K562 (cell line): ENCODE results near the gene DOCK6.

Source experiments
- ASH1L ChIP-seq: fragments of 450-650 bp; IDR thresholded peaks from 2 replicates; pipeline ENCODE4 v1.6.1; 2018; ENCODE audit warnings: borderline replicate concordance, mild to moderate bottlenecking, low read depth; ENCODE audit not compliant: partially characterized antibody
- KLF16 ChIP-seq: IDR thresholded peaks from 2 replicates; pipeline ENCODE4 v1.6.1; 2016; ENCODE audit warnings: antibody characterized with exemption
- MXI1 ChIP-seq: IDR thresholded peaks from 2 replicates; pipeline ENCODE4 v1.6.1; 2011; ENCODE audit warnings: low read depth, mild to moderate bottlenecking, improper control_type of control experiment, low read length
- UBTF ChIP-seq, 2 experiments: IDR thresholded peaks; 2 replicates each; pipeline ENCODE4 v1.6.1; 2012; ENCODE audit warnings: improper control_type of control experiment in 2 of 2, low read depth in 2 of 2, low read length in 2 of 2, borderline replicate concordance in 1 of 2

GRCh38 chr19:11247934-11248333 lies 14.4 kb downstream of the DOCK6 start:
- no peak for TF ChIP-seq KLF16
- TF ChIP-seq MXI1 = no peak
- no peak for TF ChIP-seq UBTF (IDR thresholded peaks at IDR 0.05; ENCODE audit: borderline replicate concordance in 1 of 2, low read depth in 2 of 2, low read length in 2 of 2)
- TF ChIP-seq ASH1L = no peak
